Psoas muscle (tissue), 8 donors: ENCODE results near the gene MAP1A. TPM values are rescaled to one million over a fixed set of nuclear protein-coding genes. Genes with fewer than 3 reads are reported as not detected.

Experiments used
- ATAC-seq, 4 donors: fragments of 200-7000 bp; cut with Tn5 transposase; one replicate each; pipeline ENCODE4 v1.9.1; 2020; ENCODE audit warnings: moderate library complexity in 3 of 4, mild to moderate bottlenecking in 2 of 4
- DNase-seq, 2 donors: peaks; one replicate each; pipeline ENCODE4 v3.0.0-alpha.2; 2020
- H3K27ac ChIP-seq: fragments of 200-600 bp; one replicate; pipeline ENCODE4 v1.8.0; 2022
- H3K27me3 ChIP-seq, 3 donors: fragments of 200-600 bp in 1 of 3; one replicate each; pipeline versions ENCODE4 v1.6.1 to v1.8.0; 2013 to 2022; ENCODE audit warnings: low read length in 2 of 3, mild to moderate bottlenecking in 2 of 3, moderate library complexity in 1 of 3; ENCODE audit not compliant: insufficient read depth in 3 of 3
- H3K36me3 ChIP-seq, 2 donors: fragments of 200-600 bp in 1 of 2; one replicate each; pipeline versions ENCODE4 v1.6.1 to v1.8.0; 2013 to 2022; ENCODE audit warnings: low read depth in 1 of 2, mild to moderate bottlenecking in 1 of 2, moderate library complexity in 1 of 2; ENCODE audit not compliant: insufficient read depth in 1 of 2
- H3K4me1 ChIP-seq: fragments of 200-600 bp; one replicate; pipeline ENCODE4 v1.8.0; 2022
- H3K4me3 ChIP-seq: fragments of 200-600 bp; one replicate; pipeline ENCODE4 v1.8.0; 2022; ENCODE audit warnings: mild to moderate bottlenecking
- H3K9me3 ChIP-seq: fragments of 200-600 bp; one replicate; pipeline ENCODE4 v1.8.0; 2022
- WGBS, 3 donors: extraction: QIAGEN DNeasy Blood & Tissue Kit; methylation state at CpG; one replicate each; pipeline versions ENCODE4 v1.1.6 to v1.1.7; 2013; 5-methylcytosine and 5-hydroxymethylcytosine counted together
- intact Hi-C, 2 donors: fragments of 100-400 bp; cut with DNase I; formaldehyde crosslinking; loops; one replicate each; pipeline versions ENCODE4 v1.11.0 to v1.14.2; 2022
- polyA plus RNA-seq, 3 donors: library from polyadenylated mRNA; stranded (reverse); fragments of 200-250 nt; gene quantifications; one replicate each; pipeline ENCODE4 v1.2.3, GENCODE V29; 2013
- total RNA-seq, 4 donors: library from RNA; stranded (reverse); fragmentation: NEBNext Ultra II Directional in 2 of 4; extraction: Animal tissue kit (Norgen Biotek cat#: 25700) in 2 of 4; gene quantifications; one replicate each; pipeline versions ENCODE4 v1.2.1 to v1.2.4, GENCODE V29; 2021 to 2023
- TF ChIP-seq, protein P1 (sequence below): fragments of 200-600 bp; IDR thresholded peaks from one replicate; pipeline ENCODE4 v1.8.0; 2022; ENCODE audit warnings: antibody characterized with exemption
- donor health status: healthy with polysubstance abuse.
- donor health status: DM: no; HTN: no; CAD: no; lungs with moderate emphysema.
- donor health status: Bipolar disorder and iron deficiency.
- donor health status: healthy.
- donor health status: DM: yes; HTN: yes; CAD: no.
- donor health status: DM: no; HTN: no; CAD: no.
- donor health status: DM: no; HTN: no; CAD: no.
- donor health status: DM: yes; HTN: yes; CAD: no.

MAP1A gene
- total and polyA plus RNA-seq, 7 donors = 0.63 to 25.1 (median 2.7) TPM

DNA sequence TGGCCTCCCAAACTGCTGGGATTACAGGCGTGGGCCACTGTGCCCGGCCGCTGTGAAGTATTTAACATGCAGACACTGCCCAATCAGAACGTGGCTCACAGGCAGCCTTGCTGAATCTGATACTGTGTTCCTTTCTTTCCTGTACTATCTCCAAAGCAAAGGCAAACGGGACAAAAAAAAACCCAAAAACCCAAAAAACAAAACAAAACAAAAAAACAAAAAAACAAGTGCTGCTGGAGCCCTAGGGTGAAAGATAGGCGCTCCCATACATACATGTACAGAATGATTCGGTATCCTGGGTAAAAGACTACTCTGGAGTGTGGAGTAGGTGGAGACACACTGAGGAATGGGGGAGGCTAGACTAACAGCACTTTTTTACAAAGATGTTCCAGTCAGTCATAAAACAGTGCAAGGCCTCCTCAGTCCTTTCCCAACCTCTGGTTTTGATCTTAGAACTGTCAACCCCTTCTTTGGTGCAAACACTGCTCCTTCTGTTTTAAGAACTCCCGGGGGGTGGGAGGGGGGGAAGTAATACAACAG lies 7.7 kb upstream of the MAP1A start:
- ATAC-seq (peak in 1 of 4 donors; percentile 5), DNase-seq (peak in 1 of 2 donors; percentile 62)
- TF ChIP-seq, protein P1, sequence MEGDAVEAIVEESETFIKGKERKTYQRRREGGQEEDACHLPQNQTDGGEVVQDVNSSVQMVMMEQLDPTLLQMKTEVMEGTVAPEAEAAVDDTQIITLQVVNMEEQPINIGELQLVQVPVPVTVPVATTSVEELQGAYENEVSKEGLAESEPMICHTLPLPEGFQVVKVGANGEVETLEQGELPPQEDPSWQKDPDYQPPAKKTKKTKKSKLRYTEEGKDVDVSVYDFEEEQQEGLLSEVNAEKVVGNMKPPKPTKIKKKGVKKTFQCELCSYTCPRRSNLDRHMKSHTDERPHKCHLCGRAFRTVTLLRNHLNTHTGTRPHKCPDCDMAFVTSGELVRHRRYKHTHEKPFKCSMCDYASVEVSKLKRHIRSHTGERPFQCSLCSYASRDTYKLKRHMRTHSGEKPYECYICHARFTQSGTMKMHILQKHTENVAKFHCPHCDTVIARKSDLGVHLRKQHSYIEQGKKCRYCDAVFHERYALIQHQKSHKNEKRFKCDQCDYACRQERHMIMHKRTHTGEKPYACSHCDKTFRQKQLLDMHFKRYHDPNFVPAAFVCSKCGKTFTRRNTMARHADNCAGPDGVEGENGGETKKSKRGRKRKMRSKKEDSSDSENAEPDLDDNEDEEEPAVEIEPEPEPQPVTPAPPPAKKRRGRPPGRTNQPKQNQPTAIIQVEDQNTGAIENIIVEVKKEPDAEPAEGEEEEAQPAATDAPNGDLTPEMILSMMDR = no peak
- intact Hi-C loops = loop anchor here in 1 of 2 donors (5.0 kb wide), 1 partner anchor 62 kb away; no protein-coding TSS in a partner anchor
- Histone ChIP-seq H3K4me3 (peak overlapping the region; percentile 67), H3K27ac (peak overlapping the region; percentile 88), H3K27me3 (no peaks in the 10 kb centered on the region), H3K9me3 (no peaks in the 10 kb centered on the region), H3K4me1 (peaks cover 25% of the 10 kb centered on the region), H3K36me3 (no peaks in the 10 kb centered on the region)
- 25 to 41% (median 26%) methylated on average over 8 of the region's 8 CpGs for WGBS, 3 donors

DNA sequence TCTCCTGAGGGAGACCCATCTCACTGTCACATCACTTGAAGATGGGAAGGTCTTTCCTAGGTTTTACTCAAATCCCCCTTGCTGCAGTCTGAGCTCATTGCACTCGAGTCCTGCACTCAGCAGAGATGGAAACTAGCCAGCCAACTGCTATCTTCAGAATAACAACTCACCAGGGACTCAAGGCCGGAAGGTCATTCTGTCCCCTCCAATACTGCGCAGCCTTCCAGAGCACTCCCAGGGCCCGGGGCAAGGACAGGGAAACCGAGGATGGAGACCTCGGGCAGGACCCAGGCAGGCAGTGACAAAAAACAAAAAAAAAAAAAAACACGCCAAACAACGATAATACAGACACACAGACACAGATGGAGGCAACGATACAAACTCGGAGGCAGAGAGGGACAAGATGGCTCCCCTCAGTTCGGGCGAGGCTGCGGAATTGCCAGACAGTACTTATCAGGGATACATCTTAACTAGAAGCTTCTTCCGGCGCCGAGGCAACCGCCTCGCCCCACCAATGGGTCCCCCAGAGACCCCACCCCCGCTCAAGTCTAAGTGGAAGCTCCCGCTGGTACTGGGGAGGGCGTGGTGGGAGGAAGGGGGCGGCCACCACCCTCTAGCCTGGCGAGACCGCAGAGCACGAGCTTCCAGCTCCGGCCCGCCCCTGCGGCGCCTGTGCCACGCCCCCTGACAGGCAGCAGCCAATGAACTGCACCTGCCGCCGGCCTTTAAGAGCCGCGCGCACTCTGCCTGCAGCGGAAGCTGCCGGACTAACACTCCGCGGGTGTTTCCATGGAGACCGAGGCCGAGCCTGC lies 7.0 kb upstream of the MAP1A start:
- no peaks in the 10 kb centered on the region for H3K27me3 ChIP-seq
- DNase-seq (peak; percentile 98 to 99), ATAC-seq (peak; percentile 97 to 99 (median 98))
- H3K9me3 ChIP-seq = no peaks in the 10 kb centered on the region
- peaks cover 27% of the 10 kb centered on the region for H3K4me1 ChIP-seq
- H3K36me3 ChIP-seq = no peaks in the 10 kb centered on the region
- peak overlapping the region; percentile 67 for H3K4me3 ChIP-seq
- intact Hi-C loops = loop anchor here in 1 of 2 donors (5.0 kb wide), 1 partner anchor 63 kb away; no protein-coding TSS in a partner anchor
- WGBS, 3 donors = 0% methylated on average over 35 to 41 of the region's 41 CpGs
- TF ChIP-seq, protein P1 = peak; percentile 50
- peak overlapping the region; percentile 88 for H3K27ac ChIP-seq

DNA sequence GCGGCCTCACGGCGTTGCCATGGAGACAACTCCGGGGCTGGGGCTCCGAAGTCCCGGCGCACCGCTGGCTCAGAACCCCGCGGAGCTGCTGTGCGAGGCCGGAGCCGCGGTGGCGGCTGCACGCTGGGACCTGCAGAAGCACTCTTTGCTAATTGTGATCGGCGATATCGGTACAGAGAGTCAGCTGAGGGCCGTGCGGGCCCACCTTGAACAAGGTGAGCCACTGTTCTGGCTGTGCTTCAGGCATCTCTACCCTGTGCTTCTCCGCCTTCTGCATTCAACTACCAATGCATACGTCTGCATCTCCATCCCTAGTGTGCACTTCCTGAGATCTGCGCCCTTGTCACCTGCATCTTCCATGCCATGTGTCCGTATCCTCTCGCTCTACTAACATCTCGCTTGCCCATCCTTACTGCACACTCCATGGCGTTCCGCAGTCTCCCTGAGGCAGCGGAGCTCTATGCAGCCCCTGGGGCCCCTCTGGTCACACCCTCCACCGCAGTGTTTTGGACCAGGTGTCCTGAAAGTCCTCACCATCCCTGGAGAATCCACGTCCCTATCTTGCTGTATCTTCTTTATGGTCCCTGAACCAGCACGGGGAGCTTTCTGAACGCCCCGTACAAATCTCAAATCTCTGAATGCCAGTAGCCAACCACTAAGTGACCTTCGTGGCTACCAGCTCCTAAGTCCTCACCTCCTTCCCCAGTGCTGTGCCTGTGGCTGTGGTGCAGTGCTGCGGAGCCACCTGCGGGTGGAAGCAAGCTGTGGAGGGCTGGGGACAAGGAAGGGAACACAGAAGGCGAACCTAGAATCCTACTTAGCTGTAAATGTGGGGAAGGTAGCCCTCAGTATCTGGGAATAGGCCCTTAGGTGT lies 6.2 kb upstream of the MAP1A start:
- DNase-seq = no peak
- intact Hi-C loops = loop anchor here in 1 of 2 donors (5.0 kb wide), 1 partner anchor 64 kb away; no protein-coding TSS in a partner anchor
- H3K4me1 ChIP-seq = peaks cover 27% of the 10 kb centered on the region
- H3K27me3 ChIP-seq = no peaks in the 10 kb centered on the region
- 9 to 10% (median 9%) methylated on average over 39 of the region's 39 CpGs for WGBS, 3 donors
- no peaks in the 10 kb centered on the region for H3K9me3 ChIP-seq
- H3K27ac ChIP-seq = peak overlapping the region; percentile 12
- ATAC-seq = no peak
- no peaks in the 10 kb centered on the region for H3K36me3 ChIP-seq
- TF ChIP-seq, protein P1 = no peak
- H3K4me3 ChIP-seq = peak overlapping the region; percentile 67

DNA sequence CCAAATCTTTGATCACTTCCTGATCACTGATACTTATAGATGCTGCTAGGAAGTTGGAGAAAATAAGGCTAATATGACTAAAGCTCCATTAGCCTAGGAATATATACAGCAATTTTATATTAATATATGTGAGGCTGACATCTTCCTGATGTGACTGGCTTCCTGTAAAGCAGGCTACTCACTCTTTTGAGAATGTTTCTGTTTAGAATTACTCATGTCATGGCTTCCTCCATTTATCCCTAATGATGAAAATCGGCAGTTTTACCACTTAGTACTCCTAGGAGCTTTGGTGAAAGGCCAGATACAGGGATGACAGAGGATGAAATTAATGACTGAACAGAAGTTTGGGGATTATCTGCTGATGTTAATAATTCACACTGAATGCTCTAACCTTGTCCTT lies 3.9 kb upstream of the MAP1A start:
- no peaks in the 10 kb centered on the region for H3K36me3 ChIP-seq
- 30 to 44% (median 33%) methylated on average over 1 of the region's 1 CpG for WGBS, 3 donors
- ATAC-seq = no peak
- H3K27me3 ChIP-seq = peaks cover 0 to 1% (median 0%) of the 10 kb centered on the region in 3 donors
- H3K9me3 ChIP-seq = no peaks in the 10 kb centered on the region
- peaks cover 32% of the 10 kb centered on the region for H3K4me1 ChIP-seq
- DNase-seq = no peak
- no peak overlapping the region for H3K4me3 ChIP-seq
- TF ChIP-seq, protein P1 = no peak
- H3K27ac ChIP-seq = peak overlapping the region; percentile 56
- intact Hi-C loops = loop anchor here in 1 of 2 donors (5.0 kb wide), 1 partner anchor 66 kb away; no protein-coding TSS in a partner anchor
